ENCODE measurements around the gene RTN4R. TPM values are rescaled to one million over a fixed set of nuclear protein-coding genes. Genes with fewer than 3 reads are reported as not detected.
"Not testable (repeated sequence)": the region's sequence is repeated elsewhere in the genome, so short reads cannot be mapped to it uniquely, and the experiment has no call there.

RTN4R gene
- total RNA-seq, 1 donor from 2014 or later = 38.3 TPM

GRCh38 chr22:20272174-20272573, 4.1 kb upstream of the RTN4R start:
- DNase-seq = no peak
- Mint-ChIP-seq H3K27me3 (ENCODE audit: unreplicated experiment) (peaks cover 11% of the 10 kb centered on the region), H3K4me1 (ENCODE audit: low read depth, unreplicated experiment) (peaks cover 20% of the 10 kb centered on the region), H3K9me3 (ENCODE audit: unreplicated experiment) (peaks cover 7% of the 10 kb centered on the region), H3K27ac (ENCODE audit: unreplicated experiment) (no peak overlapping the region), H3K36me3 (ENCODE audit: unreplicated experiment) (no peaks in the 10 kb centered on the region), H3K4me3 (ENCODE audit: unreplicated experiment) (no peak overlapping the region)
- TF ChIP-seq, protein P1, sequence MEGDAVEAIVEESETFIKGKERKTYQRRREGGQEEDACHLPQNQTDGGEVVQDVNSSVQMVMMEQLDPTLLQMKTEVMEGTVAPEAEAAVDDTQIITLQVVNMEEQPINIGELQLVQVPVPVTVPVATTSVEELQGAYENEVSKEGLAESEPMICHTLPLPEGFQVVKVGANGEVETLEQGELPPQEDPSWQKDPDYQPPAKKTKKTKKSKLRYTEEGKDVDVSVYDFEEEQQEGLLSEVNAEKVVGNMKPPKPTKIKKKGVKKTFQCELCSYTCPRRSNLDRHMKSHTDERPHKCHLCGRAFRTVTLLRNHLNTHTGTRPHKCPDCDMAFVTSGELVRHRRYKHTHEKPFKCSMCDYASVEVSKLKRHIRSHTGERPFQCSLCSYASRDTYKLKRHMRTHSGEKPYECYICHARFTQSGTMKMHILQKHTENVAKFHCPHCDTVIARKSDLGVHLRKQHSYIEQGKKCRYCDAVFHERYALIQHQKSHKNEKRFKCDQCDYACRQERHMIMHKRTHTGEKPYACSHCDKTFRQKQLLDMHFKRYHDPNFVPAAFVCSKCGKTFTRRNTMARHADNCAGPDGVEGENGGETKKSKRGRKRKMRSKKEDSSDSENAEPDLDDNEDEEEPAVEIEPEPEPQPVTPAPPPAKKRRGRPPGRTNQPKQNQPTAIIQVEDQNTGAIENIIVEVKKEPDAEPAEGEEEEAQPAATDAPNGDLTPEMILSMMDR (IDR thresholded peaks at IDR 0.05; ENCODE audit: partially characterized antibody, unreplicated experiment) = no peak

- H3K4me1 Mint-ChIP-seq (ENCODE audit: low read depth, unreplicated experiment) = peaks cover 22% of the 10 kb centered on the region
- peaks cover 12% of the 10 kb centered on the region for H3K27me3 Mint-ChIP-seq (ENCODE audit: unreplicated experiment)
- H3K4me3 Mint-ChIP-seq (ENCODE audit: unreplicated experiment) = no peak overlapping the region
- H3K36me3 Mint-ChIP-seq (ENCODE audit: unreplicated experiment) = no peaks in the 10 kb centered on the region
- DNase-seq = no peak
- H3K9me3 Mint-ChIP-seq (ENCODE audit: unreplicated experiment) = peaks cover 7% of the 10 kb centered on the region
- H3K27ac Mint-ChIP-seq (ENCODE audit: unreplicated experiment) = peak overlapping the region; percentile 85
- TF ChIP-seq, protein P1 (IDR thresholded peaks at IDR 0.05; ENCODE audit: partially characterized antibody, unreplicated experiment) = peak; percentile 7
Measured at GRCh38 chr22:20271114-20271994, 3.2 kb upstream of the RTN4R start.

GRCh38 chr22:20270190-20271113, 2.3 kb upstream of the RTN4R start:
- H3K27ac Mint-ChIP-seq (ENCODE audit: unreplicated experiment) = peak overlapping the region; percentile 72
- not testable (repeated sequence) for H3K9me3 Mint-ChIP-seq (ENCODE audit: unreplicated experiment); DNase-seq; H3K4me3 Mint-ChIP-seq (ENCODE audit: unreplicated experiment); H3K36me3 Mint-ChIP-seq (ENCODE audit: unreplicated experiment)
- peaks cover 12% of the 10 kb centered on the region for H3K27me3 Mint-ChIP-seq (ENCODE audit: unreplicated experiment)
- H3K4me1 Mint-ChIP-seq (ENCODE audit: low read depth, unreplicated experiment) = peaks cover 22% of the 10 kb centered on the region
- TF ChIP-seq, protein P1 (IDR thresholded peaks at IDR 0.05; ENCODE audit: partially characterized antibody, unreplicated experiment) = peak; percentile 43

DNA sequence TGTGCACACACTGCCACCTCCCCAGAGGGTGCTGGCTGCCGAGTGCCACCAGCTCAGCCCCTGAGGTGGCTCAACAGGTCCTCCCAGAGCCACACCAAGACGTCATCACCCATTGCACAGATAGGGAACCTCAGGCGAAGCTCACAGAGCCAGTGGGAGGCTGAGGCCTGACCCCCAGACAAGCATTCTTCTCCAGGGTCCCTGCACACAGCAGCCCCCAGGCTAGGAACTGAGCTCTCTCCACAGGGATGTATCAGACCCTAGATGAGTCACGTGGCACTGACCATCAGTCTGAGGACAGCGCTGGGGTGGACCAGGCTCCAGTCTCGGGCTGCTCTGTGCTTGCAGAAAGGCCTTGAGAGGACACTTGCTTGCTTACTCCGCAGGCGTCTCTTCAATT, 1.6 kb upstream of the RTN4R start:
- not testable (repeated sequence) for H3K27ac Mint-ChIP-seq (ENCODE audit: unreplicated experiment); H3K4me3 Mint-ChIP-seq (ENCODE audit: unreplicated experiment); H3K36me3 Mint-ChIP-seq (ENCODE audit: unreplicated experiment); DNase-seq; H3K9me3 Mint-ChIP-seq (ENCODE audit: unreplicated experiment)
- Mint-ChIP-seq H3K27me3 (ENCODE audit: unreplicated experiment) (peaks cover 12% of the 10 kb centered on the region), H3K4me1 (ENCODE audit: low read depth, unreplicated experiment) (peaks cover 19% of the 10 kb centered on the region)

DNA sequence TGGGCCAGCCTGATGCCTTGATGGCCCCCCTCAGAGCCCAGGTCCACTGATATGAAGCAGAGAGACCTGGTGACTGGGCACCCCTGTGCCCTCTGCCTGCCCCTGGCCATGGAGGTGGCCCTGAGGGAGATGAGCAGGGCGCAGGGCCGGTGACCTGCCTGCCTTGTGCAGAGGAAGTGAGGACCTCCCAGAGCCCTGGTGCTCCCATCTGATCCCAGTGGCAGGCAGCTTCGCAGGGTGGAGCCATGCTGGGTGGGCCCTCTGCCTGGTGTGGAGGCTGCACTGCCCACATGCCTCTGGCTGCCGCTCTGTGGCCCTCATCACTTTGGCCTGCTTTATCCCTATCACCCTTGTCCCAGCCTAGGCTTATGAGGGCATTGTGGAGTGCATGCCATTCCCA, 1.1 kb upstream of the RTN4R start:
- H3K27ac Mint-ChIP-seq (ENCODE audit: unreplicated experiment); H3K4me3 Mint-ChIP-seq (ENCODE audit: unreplicated experiment); H3K9me3 Mint-ChIP-seq (ENCODE audit: unreplicated experiment); H3K36me3 Mint-ChIP-seq (ENCODE audit: unreplicated experiment); DNase-seq: not testable (repeated sequence)
- Mint-ChIP-seq H3K4me1 (ENCODE audit: low read depth, unreplicated experiment) (peaks cover 21% of the 10 kb centered on the region), H3K27me3 (ENCODE audit: unreplicated experiment) (peaks cover 13% of the 10 kb centered on the region)
